ENCODE results near the gene ADORA2B.

- TF ChIP-seq CTCF (IDR thresholded peaks at IDR 0.05) (no peak), POLR2A (IDR thresholded peaks at IDR 0.05) (no peak), POLR2AphosphoS5 (IDR thresholded peaks at IDR 0.05) (no peak)
Observed at GRCh38 chr17:15981208-15981607, 36.3 kb downstream of the ADORA2B start.

All from prostate gland (tissue), 2 donors.